A673 (cell line): ENCODE results near the gene ARHGAP44. TPM values are rescaled to one million over a fixed set of nuclear protein-coding genes. Genes with fewer than 3 reads are reported as not detected.

ENCODE experiments used
- BruUV-seq: library from RNA; stranded (reverse); fragments of 400-500 nt; replicated peaks from 2 replicates; lab custom pipeline; 2021; lab: Mats Ljungman, UMichigan
- CTCF ChIA-PET: fragments of 300-600 bp; sonication (Branson Sonifier 250); formaldehyde crosslinking; loops from one replicate; lab custom pipeline; 2022; ENCODE audit warnings: antibody characterized with exemption; lab: Charles Lee
- POLR2A ChIA-PET: fragments of 300-600 bp; sonication (Branson Sonifier 250); formaldehyde crosslinking; loops from one replicate; lab custom pipeline; 2022; ENCODE audit warnings: antibody characterized with exemption; ENCODE audit not compliant: low non-redundant PET; lab: Charles Lee
- DNase-seq: peaks from one replicate; pipeline ENCODE4 v3.0.0-alpha.2; 2015; ENCODE audit warnings: low spot score
- H3K27ac ChIP-seq: fragments of 200-600 bp; sonication (generic); 2 replicates; pipeline ENCODE4 v1.5.1; 2016; ENCODE audit warnings: mixed run types, low read depth, mild to moderate bottlenecking, mixed read lengths, antibody characterized with exemption, low read length; ENCODE audit not compliant: poor library complexity, severe bottlenecking
- H3K27me3 ChIP-seq: fragments of 200-600 bp; sonication (generic); replicated peaks from 2 replicates; pipeline ENCODE4 v1.6.1; 2017; ENCODE audit warnings: mixed run types, low read depth, mild to moderate bottlenecking, mixed read lengths, antibody characterized with exemption, low read length; ENCODE audit not compliant: insufficient read depth, poor library complexity
- H3K36me3 ChIP-seq: fragments of 200-600 bp; sonication (generic); 2 replicates; pipeline ENCODE4 v1.6.1; 2016; ENCODE audit warnings: mixed run types, mild to moderate bottlenecking, mixed read lengths, antibody characterized with exemption, low read length; ENCODE audit not compliant: insufficient read depth, poor library complexity, severe bottlenecking
- H3K4me1 ChIP-seq: fragments of 200-600 bp; sonication (generic); 2 replicates; pipeline ENCODE4 v1.6.1; 2017; ENCODE audit warnings: mixed run types, mild to moderate bottlenecking, mixed read lengths, antibody characterized with exemption, low read length; ENCODE audit not compliant: insufficient read depth, poor library complexity, severe bottlenecking
- H3K4me3 ChIP-seq: fragments of 200-600 bp; sonication (generic); 2 replicates; pipeline ENCODE4 v1.5.1; 2016; ENCODE audit warnings: low read depth, mixed run types, mild to moderate bottlenecking, mixed read lengths, low read length; ENCODE audit not compliant: poor library complexity, severe bottlenecking
- H3K9me3 ChIP-seq: fragments of 200-600 bp; sonication (generic); 2 replicates; pipeline ENCODE4 v1.6.1; 2016; ENCODE audit warnings: mixed run types, low read depth, mild to moderate bottlenecking, mixed read lengths, antibody characterized with exemption, low read length; ENCODE audit not compliant: poor library complexity, severe bottlenecking
- CTCF ChIP-seq: fragments of 300-800, 200-600 bp; sonication (generic); conservative IDR thresholded peaks from 2 replicates; pipeline ENCODE4 v1.5.1; 2017; ENCODE audit warnings: low read depth, mild to moderate bottlenecking, antibody characterized with exemption, low read length, moderate library complexity, mixed read lengths
- EZH2 ChIP-seq: fragments of 200-600 bp; sonication (generic); IDR thresholded peaks from 2 replicates; pipeline ENCODE4 v1.6.1; 2017; ENCODE audit warnings: borderline replicate concordance, low read depth, mild to moderate bottlenecking, mixed read lengths, antibody characterized with exemption, low read length; ENCODE audit not compliant: poor library complexity, severe bottlenecking
- intact Hi-C: fragments of 100-400 bp; cut with micrococcal nuclease; formaldehyde crosslinking; loops from one replicate; pipeline ENCODE4 v1.10.0; 2022; ENCODE audit not compliant: unreplicated experiment
- total RNA-seq: library from RNA; stranded (reverse); gene quantifications from 2 replicates; pipeline ENCODE4 v1.2.3, GENCODE V29; 2021

Gene ARHGAP44
- total RNA-seq, 1 experiment from 2014 or later, result 0.49 TPM

DNA sequence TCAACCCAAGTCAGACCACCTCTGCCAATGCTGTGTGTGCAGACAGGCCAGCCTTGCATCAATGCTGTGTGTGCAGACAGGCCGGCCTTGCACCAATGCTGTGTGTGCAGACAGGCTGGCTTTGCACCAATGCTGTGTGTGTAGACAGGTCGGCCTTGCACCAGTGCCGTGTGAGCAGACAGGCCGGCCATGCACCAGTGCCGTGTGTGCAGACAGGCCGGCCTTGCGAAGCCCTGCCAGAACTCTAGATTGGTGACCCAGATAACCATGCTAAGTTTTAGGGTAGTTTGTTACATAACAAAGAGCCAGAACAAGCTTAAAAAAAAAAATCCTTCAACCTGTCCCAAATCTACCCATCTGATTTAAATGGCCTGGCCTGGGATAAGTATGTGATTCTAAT lies 174.2 kb downstream of the ARHGAP44 start:
- intact Hi-C loops, result no loop called here
- BruUV-seq, result no TSS peak
- CTCF ChIA-PET, result no interaction called here
- no peaks in the 10 kb centered on the region for H3K36me3 ChIP-seq
- no peaks in the 10 kb centered on the region for H3K9me3 ChIP-seq
- H3K4me3 ChIP-seq, result no peak overlapping the region
- H3K27me3 ChIP-seq, result peaks cover 9% of the 10 kb centered on the region
- POLR2A ChIA-PET, result no interaction called here
- no peak overlapping the region for H3K27ac ChIP-seq
- TF ChIP-seq CTCF (no peak), EZH2 (no peak)
- H3K4me1 ChIP-seq, result no peaks in the 10 kb centered on the region
- DNase-seq, result no peak

DNA sequence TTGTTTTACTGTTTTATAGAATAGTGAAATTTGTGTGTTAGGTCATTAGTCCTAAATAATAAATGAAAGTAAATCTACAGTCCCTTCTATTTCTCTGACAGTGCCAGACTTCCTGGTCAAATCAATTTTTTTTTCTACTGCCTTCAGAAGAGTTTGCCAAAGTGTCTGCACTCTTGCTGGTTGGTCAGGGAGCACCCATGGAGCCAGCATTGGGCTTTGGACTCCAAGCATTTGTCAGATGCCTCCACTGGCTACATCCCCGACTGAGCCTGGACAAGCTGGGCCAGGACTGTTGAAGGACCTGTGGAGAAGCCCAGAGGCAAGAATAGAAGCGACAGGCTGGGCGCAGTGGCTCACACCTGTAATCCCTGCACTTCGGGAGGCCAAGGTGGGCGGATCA lies 174.9 kb downstream of the ARHGAP44 start:
- H3K4me1 ChIP-seq, result no peaks in the 10 kb centered on the region
- no peaks in the 10 kb centered on the region for H3K36me3 ChIP-seq
- no peak overlapping the region for H3K27ac ChIP-seq
- DNase-seq, result no peak
- H3K4me3 ChIP-seq, result no peak overlapping the region
- BruUV-seq, result no TSS peak
- CTCF ChIA-PET, result no interaction called here
- no peaks in the 10 kb centered on the region for H3K9me3 ChIP-seq
- POLR2A ChIA-PET, result no interaction called here
- no peak for TF ChIP-seq EZH2
- TF ChIP-seq CTCF, result no peak
- intact Hi-C loops, result no loop called here
- H3K27me3 ChIP-seq, result peaks cover 9% of the 10 kb centered on the region

DNA sequence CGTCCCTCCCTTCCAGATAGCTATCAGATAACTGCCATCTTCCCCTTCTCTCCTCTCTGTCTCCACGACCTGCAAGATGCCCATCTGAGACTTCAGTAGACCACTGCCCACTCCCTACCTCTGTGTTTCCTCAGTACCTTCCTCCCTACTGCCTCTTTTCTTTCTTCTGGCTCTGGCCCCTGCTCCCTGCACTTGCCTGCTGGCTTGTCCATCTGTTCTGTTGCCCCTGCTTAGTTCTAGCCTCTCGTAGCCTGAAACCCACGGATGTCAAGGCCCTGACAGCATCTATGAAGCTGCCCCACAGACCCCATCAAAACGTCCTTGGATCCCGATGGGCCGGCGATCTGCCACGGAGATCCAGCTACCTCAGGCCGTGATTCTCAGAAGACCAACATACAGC lies 175.5 kb downstream of the ARHGAP44 start:
- ChIA-PET POLR2A (no interaction called here), CTCF (no interaction called here)
- Histone ChIP-seq H3K27me3 (peaks cover 9% of the 10 kb centered on the region), H3K9me3 (no peaks in the 10 kb centered on the region), H3K36me3 (no peaks in the 10 kb centered on the region), H3K27ac (no peak overlapping the region), H3K4me1 (no peaks in the 10 kb centered on the region), H3K4me3 (no peak overlapping the region)
- DNase-seq, result no peak
- BruUV-seq, result no TSS peak
- no peak for TF ChIP-seq EZH2
- TF ChIP-seq CTCF, result no peak
- intact Hi-C loops, result no loop called here
